ENCODE measurements around the gene PAGE2B. TPM values are rescaled to one million over a fixed set of nuclear protein-coding genes. Genes with fewer than 3 reads are reported as not detected.

Gene PAGE2B
- total RNA-seq = 0.70 TPM

GRCh38 chrX:55074851-55075467 lies at the start of gene PAGE2B:
PAGE2B (plus strand) TSS chrX:55075030; CDS start chrX:55076042, 1,012 bp downstream.

GRCh38 chrX:55030271-55031205 lies 44.3 kb upstream of the PAGE2B start, which contains the start of gene ALAS2:
ALAS2 (minus strand) TSS chrX:55030977; CDS start chrX:55026000, 4,977 bp downstream.

GRCh38 chrX:55088795-55089489 lies 14.1 kb downstream of the PAGE2B start, which contains the start of gene PAGE2:
PAGE2 (plus strand) TSS chrX:55089018; CDS start chrX:55090021, 1,003 bp downstream.

Other genes starting within 250 kb of the PAGE2B start
- 71.2 TPM for gene TRO, start 154.2 kb upstream of the PAGE2B start, total RNA-seq
- gene PFKFB1, start 80.8 kb upstream of the PAGE2B start, total RNA-seq = 0.70 TPM
- 12.0 TPM for gene APEX2, start 74.7 kb upstream of the PAGE2B start, total RNA-seq
- 197 TPM for gene ALAS2, start 44.1 kb upstream of the PAGE2B start, total RNA-seq
- not detected for gene PAGE2, start 14.0 kb downstream of the PAGE2B start, total RNA-seq
- not detected for gene PAGE5, start 145.3 kb downstream of the PAGE2B start, total RNA-seq
- gene PAGE3, start 189.9 kb downstream of the PAGE2B start, total RNA-seq = not detected

Measured in metanephros (tissue), 1 donor.